GM23338 (cell line): ENCODE measurements around the gene WDR13. TPM values are rescaled to one million over a fixed set of nuclear protein-coding genes. Genes with fewer than 3 reads are reported as not detected.
A peak's percentile ranks its signal among the peaks of the same experiment; 100 is the strongest.

Source experiments
- ATAC-seq: fragments of 200-7000 bp; cut with Tn5 transposase; 3 replicates; pipeline ENCODE4 v1.9.1; 2020
- DNase-seq: peaks from one replicate; pipeline ENCODE4 v3.0.0-alpha.2; 2015; ENCODE audit warnings: low spot score
- H2AFZ ChIP-seq: fragments of 200-600 bp; sonication (generic); 2 replicates; pipeline ENCODE4 v1.8.0; 2016; ENCODE audit warnings: antibody characterized with exemption, mild to moderate bottlenecking, moderate library complexity
- H3F3A ChIP-seq: fragments of 200-600 bp; sonication (generic); replicated peaks from 2 replicates; pipeline ENCODE4 v1.8.0; 2017; ENCODE audit warnings: antibody characterized with exemption, mixed run types, low read depth
- H3K27ac ChIP-seq: fragments of 200-600 bp; sonication (generic); 2 replicates; pipeline ENCODE4 v1.6.1; 2016; ENCODE audit warnings: low read depth
- H3K27me3 ChIP-seq: fragments of 200-600 bp; sonication (generic); 2 replicates; pipeline ENCODE4 v1.8.0; 2016; ENCODE audit warnings: mild to moderate bottlenecking, mixed run types, moderate library complexity; ENCODE audit not compliant: insufficient read depth
- H3K36me3 ChIP-seq: fragments of 200-600 bp; sonication (generic); 2 replicates; pipeline ENCODE4 v1.8.0; 2016; ENCODE audit warnings: mild to moderate bottlenecking; ENCODE audit not compliant: insufficient read depth
- H3K4me1 ChIP-seq: fragments of 200-600 bp; sonication (generic); 2 replicates; pipeline ENCODE4 v1.8.0; 2016; ENCODE audit warnings: mild to moderate bottlenecking, moderate library complexity; ENCODE audit not compliant: insufficient read depth
- H3K4me2 ChIP-seq: fragments of 200-600 bp; sonication (generic); 2 replicates; pipeline ENCODE4 v1.7.1; 2017; ENCODE audit warnings: mixed run types
- H3K4me3 ChIP-seq: fragments of 200-600 bp; sonication (generic); 2 replicates; pipeline ENCODE4 v1.6.1; 2016; ENCODE audit warnings: mixed run types
- H3K79me2 ChIP-seq: fragments of 200-600 bp; sonication (generic); replicated peaks from 2 replicates; pipeline ENCODE4 v1.8.0; 2017; ENCODE audit warnings: mild to moderate bottlenecking; ENCODE audit not compliant: insufficient read depth
- H3K9me2 ChIP-seq: fragments of 200-600 bp; sonication (generic); 2 replicates; pipeline ENCODE4 v1.8.0; 2017; ENCODE audit not compliant: insufficient read depth
- H4K20me1 ChIP-seq: fragments of 200-600 bp; sonication (generic); replicated peaks from 2 replicates; pipeline ENCODE4 v1.8.0; 2017; ENCODE audit warnings: mild to moderate bottlenecking; ENCODE audit not compliant: insufficient read depth
- H3K27ac Mint-ChIP-seq: 2 replicates; pipeline ENCODE4 v1.8.0; 2020; ENCODE audit warnings: inconsistent platforms, mild to moderate bottlenecking, moderate library complexity, mixed read lengths
- H3K27me3 Mint-ChIP-seq: 3 replicates; pipeline ENCODE4 v1.8.0; 2022; ENCODE audit warnings: low read depth, mild to moderate bottlenecking, moderate library complexity, mixed read lengths, inconsistent platforms; ENCODE audit not compliant: insufficient read depth, poor library complexity
- H3K36me3 Mint-ChIP-seq: 3 replicates; pipeline ENCODE4 v1.8.0; 2021; ENCODE audit warnings: low read depth, mild to moderate bottlenecking, inconsistent platforms, moderate library complexity, mixed read lengths
- H3K4me1 Mint-ChIP-seq: 3 replicates; pipeline ENCODE4 v1.8.0; 2020; ENCODE audit warnings: mild to moderate bottlenecking, inconsistent platforms, mixed read lengths
- H3K4me3 Mint-ChIP-seq: 3 replicates; pipeline ENCODE4 v1.8.0; 2021; ENCODE audit warnings: moderate library complexity, mild to moderate bottlenecking, inconsistent platforms, mixed read lengths
- H3K9me3 Mint-ChIP-seq: 3 replicates; pipeline ENCODE4 v1.8.0; 2020; ENCODE audit warnings: moderate library complexity, mild to moderate bottlenecking, inconsistent platforms, mixed read lengths
- EZH2 ChIP-seq: fragments of 200-600 bp; sonication (generic); IDR thresholded peaks from one replicate; pipeline ENCODE4 v1.8.0; 2017; ENCODE audit warnings: antibody characterized with exemption, mild to moderate bottlenecking, low read depth; ENCODE audit not compliant: unreplicated experiment
- POLR2AphosphoS5 ChIP-seq: IDR thresholded peaks from 2 replicates; pipeline ENCODE4 v1.6.1; 2016; ENCODE audit warnings: antibody characterized with exemption, low read depth
- STAT1 ChIP-seq: IDR thresholded peaks from one replicate; pipeline ENCODE4 v1.6.1; 2016; ENCODE audit warnings: antibody characterized with exemption; ENCODE audit not compliant: unreplicated experiment
- ZNF114 ChIP-seq: fragments of 250-450 bp; sonication (Bioruptor Pico); IDR thresholded peaks from 2 replicates; pipeline ENCODE4 v1.5.0; 2020; ENCODE audit warnings: mild to moderate bottlenecking, moderate library complexity
- ZNF462 ChIP-seq: fragments of 250-450 bp; sonication (Bioruptor Pico); IDR thresholded peaks from 2 replicates; pipeline ENCODE4 v1.5.0; 2020; ENCODE audit warnings: mild to moderate bottlenecking, moderate library complexity
- polyA plus RNA-seq: library from polyadenylated mRNA; unstranded; fragments of >200 nt; fragmentation: Nextera tagmentation; extraction: Ambion mirVana; gene quantifications from 2 replicates; pipeline ENCODE4 v1.2.1, GENCODE V29; 2016
- total RNA-seq: library from RNA; depleted of rRNA; stranded (reverse); fragments of >200 nt; shearing (Covaris generic); gene quantifications from 2 replicates; pipeline ENCODE4 v1.2.3, GENCODE V29; 2014

Gene WDR13
- total and polyA plus RNA-seq, 2 experiments from 2014 or later, result 24.2 to 24.9 TPM

DNA sequence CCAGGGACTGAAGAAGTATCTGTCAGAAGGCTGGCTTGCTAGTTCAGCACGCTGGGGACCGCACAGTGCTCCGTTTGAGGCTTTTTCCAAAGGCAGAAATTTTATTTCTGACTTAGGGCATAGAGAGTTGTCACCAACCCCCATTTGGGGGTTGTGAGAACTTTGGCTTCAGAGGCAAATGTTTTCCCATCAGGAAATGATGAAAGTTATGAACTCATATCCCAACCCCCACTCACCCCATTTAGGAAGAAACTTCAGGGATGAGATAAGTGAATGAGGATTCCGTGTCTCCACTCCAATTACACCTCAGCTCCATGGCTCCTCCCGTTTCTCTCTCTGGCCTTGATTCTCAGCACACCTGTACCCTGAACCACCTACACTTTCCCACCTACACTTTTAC is 4.3 kb upstream of the WDR13 start (continued):
- no peak for TF ChIP-seq ZNF462

- H3K4me3 ChIP-seq, result no peak overlapping the region
- Mint-ChIP-seq H3K9me3 (no peaks in the 10 kb centered on the region), H3K4me3 (no peak overlapping the region), H3K4me1 (peaks cover 5% of the 10 kb centered on the region; the same call in 2 of the 3 replicates), H3K36me3 (no peaks in the 10 kb centered on the region), H3K27ac (no peak overlapping the region), H3K27me3 (peaks cover 5% of the 10 kb centered on the region)
- no peaks in the 10 kb centered on the region for H3K9me2 ChIP-seq
- no peak overlapping the region for H3K4me2 ChIP-seq
- H3K36me3 ChIP-seq, result no peaks in the 10 kb centered on the region
- no peaks in the 10 kb centered on the region for H3K79me2 ChIP-seq
- no peak overlapping the region for H2AFZ ChIP-seq
- H3K27me3 ChIP-seq, result no peaks in the 10 kb centered on the region
- DNase-seq (no peak), ATAC-seq (no peak)
- H3F3A ChIP-seq, result no peaks in the 10 kb centered on the region
- no peaks in the 10 kb centered on the region for H4K20me1 ChIP-seq
- TF ChIP-seq ZNF114 (CRISPR knock-in tag), result no peak
- no peak overlapping the region for H3K27ac ChIP-seq
- no peaks in the 10 kb centered on the region for H3K4me1 ChIP-seq
Measured at GRCh38 chrX:48595929-48596328, 1.4 kb upstream of the WDR13 start.

DNA sequence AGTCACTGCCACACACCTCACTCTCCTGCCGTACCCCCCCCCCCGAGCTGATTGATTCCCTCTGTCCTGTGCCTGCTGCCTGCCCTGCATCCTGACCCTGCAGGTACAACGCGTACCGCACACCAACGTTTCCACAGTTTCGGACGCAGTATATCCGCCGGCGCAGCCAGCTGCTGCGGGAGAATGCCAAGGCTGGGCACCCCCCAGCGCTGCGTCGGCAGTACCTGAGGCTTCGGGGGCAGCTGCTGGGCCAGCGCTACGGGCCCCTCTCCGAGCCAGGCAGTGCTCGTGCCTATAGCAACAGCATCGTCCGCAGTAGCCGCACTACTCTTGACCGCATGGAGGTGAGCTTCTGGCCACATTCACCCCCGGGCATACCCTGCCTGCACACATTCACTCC is 1.3 kb downstream of the WDR13 start:
- Histone ChIP-seq H3K4me1 (no peaks in the 10 kb centered on the region), H3K36me3 (no peaks in the 10 kb centered on the region), H3K4me3 (no peak overlapping the region), H3K27me3 (no peaks in the 10 kb centered on the region), H3K4me2 (no peak overlapping the region), H4K20me1 (no peaks in the 10 kb centered on the region), H3K79me2 (no peaks in the 10 kb centered on the region), H2AFZ (no peak overlapping the region), H3K27ac (no peak overlapping the region), H3F3A (no peaks in the 10 kb centered on the region), H3K9me2 (no peaks in the 10 kb centered on the region)
- H3K4me1 Mint-ChIP-seq, result peaks cover 5% of the 10 kb centered on the region; the same call in 2 of the 3 replicates
- no peak for ATAC-seq
- H3K27me3 Mint-ChIP-seq, result peaks cover 6% of the 10 kb centered on the region
- TF ChIP-seq POLR2AphosphoS5 (no peak), STAT1 (no peak), EZH2 (no peak), ZNF114 (CRISPR knock-in tag) (no peak)
- H3K4me3 Mint-ChIP-seq, result peak overlapping the region; percentile 97
- H3K9me3 Mint-ChIP-seq, result no peaks in the 10 kb centered on the region
- DNase-seq, result no peak
- no peaks in the 10 kb centered on the region; the same call in 2 of the 3 replicates for H3K36me3 Mint-ChIP-seq
- peak overlapping the region; percentile 99 for H3K27ac Mint-ChIP-seq
